Karpas-422 (cell line): ENCODE data around the gene PMEL. TPM values are rescaled to one million over a fixed set of nuclear protein-coding genes. Genes with fewer than 3 reads are reported as not detected.

ENCODE experiments used
- DNase-seq: peaks from one replicate; pipeline ENCODE4 v3.0.0-alpha.2; 2015
- H2AFZ ChIP-seq: fragments of 200-600 bp; sonication (generic); 2 replicates; pipeline ENCODE4 v1.6.1; 2014; ENCODE audit warnings: antibody characterized with exemption, low read length, mixed read lengths
- H3K27ac ChIP-seq: fragments of 200-600 bp; sonication (generic); 2 replicates; pipeline ENCODE4 v1.5.1; 2014; ENCODE audit warnings: mild to moderate bottlenecking, low read length, moderate library complexity
- H3K27me3 ChIP-seq: fragments of 200-600 bp; sonication (generic); 2 replicates; pipeline ENCODE4 v1.6.1; 2014; ENCODE audit warnings: low read length, mixed read lengths
- H3K36me3 ChIP-seq: fragments of 200-600 bp; sonication (generic); 2 replicates; pipeline ENCODE4 v1.6.1; 2014; ENCODE audit warnings: low read length, mixed read lengths; ENCODE audit not compliant: insufficient read depth
- H3K4me1 ChIP-seq: fragments of 200-600 bp; sonication (generic); 2 replicates; pipeline ENCODE4 v1.6.1; 2014; ENCODE audit warnings: mild to moderate bottlenecking, low read length, mixed read lengths
- H3K4me2 ChIP-seq: fragments of 200-600 bp; sonication (generic); 2 replicates; pipeline ENCODE4 v1.6.1; 2014; ENCODE audit warnings: low read length, low read depth, mild to moderate bottlenecking; ENCODE audit not compliant: poor library complexity, severe bottlenecking
- H3K4me3 ChIP-seq: fragments of 200-600 bp; sonication (generic); 2 replicates; pipeline ENCODE4 v1.5.1; 2014; ENCODE audit warnings: mild to moderate bottlenecking, antibody characterized with exemption, low read length, mixed read lengths
- H3K79me2 ChIP-seq: fragments of 200-600 bp; sonication (generic); 2 replicates; pipeline ENCODE4 v1.6.1; 2014; ENCODE audit warnings: mild to moderate bottlenecking, low read length, mixed read lengths
- H3K9ac ChIP-seq: fragments of 200-600 bp; sonication (generic); 2 replicates; pipeline ENCODE4 v1.6.0; 2014; ENCODE audit warnings: low read length
- H3K9me2 ChIP-seq: fragments of 200-600 bp; sonication (generic), shearing (Covaris generic); replicated peaks from 2 replicates; pipeline ENCODE4 v1.6.0; 2014; ENCODE audit warnings: mild to moderate bottlenecking, low read length, moderate library complexity; ENCODE audit not compliant: insufficient read depth
- H3K9me3 ChIP-seq: fragments of 300-700, 200-600 bp; sonication (generic); 2 replicates; pipeline ENCODE4 v1.6.1; 2014; ENCODE audit warnings: low read length, mixed read lengths
- H4K20me1 ChIP-seq: fragments of 200-600 bp; sonication (generic); 2 replicates; pipeline ENCODE4 v1.6.1; 2014; ENCODE audit warnings: mild to moderate bottlenecking, antibody characterized with exemption, low read length, low read depth; ENCODE audit not compliant: insufficient read depth
- total RNA-seq: library from RNA; depleted of rRNA; stranded (reverse); fragments of >200 nt; shearing (Covaris generic); gene quantifications from 2 replicates; pipeline ENCODE4 v1.2.3, GENCODE V29; 2014; ENCODE audit warnings: low replicate concordance

PMEL gene
- total RNA-seq, 1 experiment from 2014 or later = 8.8 TPM

DNA sequence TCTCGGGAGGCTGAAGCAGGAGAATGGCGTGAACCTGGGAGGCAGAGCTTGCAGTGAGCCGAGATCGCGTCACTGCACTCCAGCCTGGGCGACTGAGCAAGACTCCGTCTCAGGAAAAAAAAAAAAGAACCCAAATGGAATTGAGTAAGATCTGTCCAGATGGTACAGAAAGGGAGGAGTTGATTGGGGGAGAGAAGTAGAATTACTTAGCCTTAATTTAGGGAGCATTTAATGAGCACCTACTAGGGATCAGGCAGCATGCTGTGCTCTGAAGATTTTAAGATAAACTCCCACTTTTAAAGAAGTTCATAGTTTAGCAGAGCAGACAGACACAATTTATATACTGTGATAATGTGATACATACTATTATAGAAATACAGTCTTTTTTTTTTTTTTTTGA is 12.6 kb upstream of the PMEL start:
- no peaks in the 10 kb centered on the region for H4K20me1 ChIP-seq
- no peak for DNase-seq
- H3K9me3 ChIP-seq = no peaks in the 10 kb centered on the region
- H3K27ac ChIP-seq = no peak overlapping the region
- no peak overlapping the region for H2AFZ ChIP-seq
- no peak overlapping the region for H3K4me2 ChIP-seq
- no peak overlapping the region for H3K4me3 ChIP-seq
- peaks cover 23% of the 10 kb centered on the region for H3K4me1 ChIP-seq
- H3K36me3 ChIP-seq = peaks cover 6% of the 10 kb centered on the region; the same call in 1 of the 2 replicates
- H3K9me2 ChIP-seq = no peaks in the 10 kb centered on the region
- H3K79me2 ChIP-seq = peaks cover 48% of the 10 kb centered on the region
- no peaks in the 10 kb centered on the region for H3K27me3 ChIP-seq
- no peak overlapping the region for H3K9ac ChIP-seq

- Histone ChIP-seq H3K4me1 (peaks cover 45% of the 10 kb centered on the region), H3K79me2 (peaks cover 38% of the 10 kb centered on the region), H4K20me1 (no peaks in the 10 kb centered on the region), H3K27me3 (no peaks in the 10 kb centered on the region), H3K27ac (peak overlapping the region; percentile 76), H3K4me3 (peak overlapping the region; percentile 94), H3K4me2 (peak overlapping the region; percentile 97), H3K36me3 (peaks cover 6% of the 10 kb centered on the region; the same call in 1 of the 2 replicates), H3K9me2 (no peaks in the 10 kb centered on the region), H2AFZ (peak overlapping the region; percentile 43), H3K9me3 (no peaks in the 10 kb centered on the region), H3K9ac (peak overlapping the region; percentile 95)
- DNase-seq = peak; percentile 81
These were observed 8.5 kb upstream of the PMEL start for GRCh38 chr12:55974308-55974730.

DNA sequence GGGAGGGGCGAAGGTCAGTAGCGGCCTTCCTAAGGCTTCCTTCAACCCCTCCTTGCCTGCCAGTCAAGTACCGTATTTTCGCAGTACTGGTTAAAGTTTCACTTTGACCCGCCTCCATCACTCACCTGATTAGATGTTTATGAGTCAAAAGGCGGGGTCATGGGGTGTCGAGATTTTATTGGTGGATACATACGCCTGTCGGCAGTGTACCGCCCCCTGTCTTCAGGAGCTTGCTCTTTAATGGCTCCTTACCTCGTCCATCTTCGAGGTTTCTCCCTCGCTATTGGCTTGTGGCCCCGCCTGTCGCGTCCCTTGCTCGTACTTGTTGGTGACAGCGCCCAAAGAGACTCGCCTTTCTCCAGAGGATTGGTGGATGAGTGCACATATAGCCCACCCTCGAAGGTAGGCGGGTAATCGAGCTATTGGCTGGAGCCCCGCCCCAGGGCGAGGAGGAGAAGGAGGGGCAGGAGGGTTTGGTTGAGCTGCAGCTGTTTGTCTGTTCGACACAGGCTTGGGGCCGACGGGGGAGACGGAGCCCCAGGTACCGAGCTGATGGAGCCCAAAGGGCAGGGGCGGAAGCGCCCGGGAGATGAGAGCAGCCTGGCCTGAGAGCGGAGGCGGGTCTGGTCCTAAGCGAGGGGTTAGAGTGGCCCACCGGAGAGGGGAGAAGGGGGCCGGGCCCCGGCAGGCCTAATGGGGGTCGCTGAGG is 7.9 kb upstream of the PMEL start, which contains the start of gene RAB5B:
RAB5B (plus strand) TSS at position 480 of the 709 bp plus-strand sequence. CDS start 12,883 bp downstream, outside the sequence.
- no peaks in the 10 kb centered on the region for H4K20me1 ChIP-seq
- peaks cover 50% of the 10 kb centered on the region for H3K4me1 ChIP-seq
- no peaks in the 10 kb centered on the region for H3K9me3 ChIP-seq
- H3K36me3 ChIP-seq = peaks cover 6% of the 10 kb centered on the region; the same call in 1 of the 2 replicates
- peak; percentile 100 for DNase-seq
- peak within 1 kb of the TSS; percentile 76 for H3K27ac ChIP-seq
- H3K4me2 ChIP-seq = peak within 1 kb of the TSS; percentile 97
- H2AFZ ChIP-seq = peak within 1 kb of the TSS; percentile 43
- H3K79me2 ChIP-seq = peaks cover 37% of the 10 kb centered on the region
- H3K9me2 ChIP-seq = no peaks in the 10 kb centered on the region
- no peaks in the 10 kb centered on the region for H3K27me3 ChIP-seq
- H3K9ac ChIP-seq = peak within 1 kb of the TSS; percentile 95
- H3K4me3 ChIP-seq = peak within 1 kb of the TSS; percentile 94

GRCh38 chr12:55972911-55973598 is 7.2 kb upstream of the PMEL start:
- DNase-seq = peak; percentile 52
- H4K20me1 ChIP-seq = no peaks in the 10 kb centered on the region
- no peaks in the 10 kb centered on the region for H3K9me3 ChIP-seq
- H2AFZ ChIP-seq = peak overlapping the region; percentile 40; the same call in 1 of the 2 replicates
- peaks cover 55% of the 10 kb centered on the region for H3K4me1 ChIP-seq
- peak overlapping the region; percentile 81 for H3K4me3 ChIP-seq
- peak overlapping the region; percentile 95 for H3K4me2 ChIP-seq
- no peaks in the 10 kb centered on the region for H3K27me3 ChIP-seq
- peaks cover 6% of the 10 kb centered on the region; the same call in 1 of the 2 replicates for H3K36me3 ChIP-seq
- peak overlapping the region; percentile 73 for H3K27ac ChIP-seq
- no peaks in the 10 kb centered on the region for H3K9me2 ChIP-seq
- peaks cover 40% of the 10 kb centered on the region for H3K79me2 ChIP-seq
- H3K9ac ChIP-seq = peak overlapping the region; percentile 72

- Histone ChIP-seq H3K36me3 (peaks cover 6% of the 10 kb centered on the region; the same call in 1 of the 2 replicates), H3K9me2 (no peaks in the 10 kb centered on the region), H3K9ac (peak overlapping the region; percentile 72), H3K4me3 (peak overlapping the region; percentile 81), H4K20me1 (no peaks in the 10 kb centered on the region), H3K27me3 (no peaks in the 10 kb centered on the region), H2AFZ (no peak overlapping the region), H3K9me3 (no peaks in the 10 kb centered on the region), H3K27ac (peak overlapping the region; percentile 73), H3K4me1 (peaks cover 61% of the 10 kb centered on the region), H3K4me2 (peak overlapping the region; percentile 95), H3K79me2 (peaks cover 41% of the 10 kb centered on the region)
- DNase-seq = no peak
These were observed 6.6 kb upstream of the PMEL start for GRCh38 chr12:55972456-55972855.

DNA sequence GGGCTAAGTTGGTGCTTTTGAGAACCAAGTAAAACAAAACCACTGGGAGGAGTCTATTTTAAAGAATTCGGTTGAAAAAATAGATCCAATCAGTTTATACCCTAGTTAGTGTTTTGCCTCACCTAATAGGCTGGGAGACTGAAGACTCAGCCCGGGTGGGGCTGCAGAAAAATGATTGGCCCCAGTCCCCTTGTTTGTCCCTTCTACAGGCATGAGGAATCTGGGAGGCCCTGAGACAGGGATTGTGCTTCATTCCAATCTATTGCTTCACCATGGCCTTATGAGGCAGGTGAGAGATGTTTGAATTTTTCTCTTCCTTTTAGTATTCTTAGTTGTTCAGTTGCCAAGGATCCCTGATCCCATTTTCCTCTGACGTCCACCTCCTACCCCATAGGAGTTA is 6.2 kb upstream of the PMEL start:
- no peak for DNase-seq
- Histone ChIP-seq H3K9me2 (no peaks in the 10 kb centered on the region), H3K4me2 (peak overlapping the region; percentile 95), H3K9ac (peak overlapping the region; percentile 72), H3K4me1 (peaks cover 63% of the 10 kb centered on the region), H3K36me3 (peaks cover 6% of the 10 kb centered on the region; the same call in 1 of the 2 replicates), H4K20me1 (no peaks in the 10 kb centered on the region), H3K79me2 (peaks cover 41% of the 10 kb centered on the region), H3K4me3 (peak overlapping the region; percentile 81; the same call in 1 of the 2 replicates), H3K27ac (peak overlapping the region; percentile 73), H3K9me3 (no peaks in the 10 kb centered on the region), H3K27me3 (no peaks in the 10 kb centered on the region), H2AFZ (no peak overlapping the region)

DNA sequence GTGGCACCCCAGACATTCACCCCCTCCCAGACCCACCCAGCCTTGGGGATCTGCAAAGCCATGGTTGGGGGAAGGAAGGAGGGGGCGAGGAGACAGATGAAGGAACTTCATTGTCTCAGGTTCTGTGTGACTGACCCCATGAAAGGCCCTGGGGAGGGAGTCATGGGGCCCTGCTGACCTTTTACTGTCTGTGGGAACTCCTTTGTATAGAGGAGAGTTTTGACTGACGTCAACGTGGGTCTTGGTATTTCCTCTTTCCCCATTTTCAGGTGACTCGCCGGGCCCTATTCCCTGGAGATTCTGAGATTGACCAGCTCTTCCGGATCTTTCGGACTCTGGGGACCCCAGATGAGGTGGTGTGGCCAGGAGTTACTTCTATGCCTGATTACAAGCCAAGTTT is 4.9 kb upstream of the PMEL start:
- peak overlapping the region; percentile 73 for H3K27ac ChIP-seq
- H3K4me1 ChIP-seq = peaks cover 70% of the 10 kb centered on the region
- no peak for DNase-seq
- H3K4me2 ChIP-seq = peak overlapping the region; percentile 10
- H4K20me1 ChIP-seq = no peaks in the 10 kb centered on the region
- no peaks in the 10 kb centered on the region for H3K9me2 ChIP-seq
- no peaks in the 10 kb centered on the region for H3K36me3 ChIP-seq
- H2AFZ ChIP-seq = no peak overlapping the region
- H3K79me2 ChIP-seq = peaks cover 32% of the 10 kb centered on the region
- no peaks in the 10 kb centered on the region for H3K27me3 ChIP-seq
- H3K4me3 ChIP-seq = no peak overlapping the region
- H3K9me3 ChIP-seq = no peaks in the 10 kb centered on the region
- no peak overlapping the region for H3K9ac ChIP-seq

DNA sequence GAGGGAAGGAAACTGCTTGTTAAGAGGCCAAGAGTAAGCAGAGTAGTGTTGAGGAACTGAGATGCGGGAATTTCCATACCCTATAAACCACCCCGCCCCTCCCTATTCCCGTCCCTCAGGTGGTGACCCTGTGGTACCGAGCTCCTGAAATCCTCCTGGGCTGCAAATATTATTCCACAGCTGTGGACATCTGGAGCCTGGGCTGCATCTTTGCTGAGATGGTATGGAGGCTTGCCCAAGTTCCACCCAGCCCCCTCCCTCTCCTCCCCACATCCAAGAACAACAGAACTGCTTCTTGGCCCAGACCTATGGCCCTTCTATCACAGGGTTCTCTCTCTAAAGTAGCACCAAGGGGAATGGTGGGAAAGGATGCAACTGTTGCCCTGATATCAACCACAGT is 3.5 kb upstream of the PMEL start:
- Histone ChIP-seq H2AFZ (no peak overlapping the region), H3K36me3 (no peaks in the 10 kb centered on the region), H4K20me1 (no peaks in the 10 kb centered on the region), H3K4me3 (no peak overlapping the region), H3K27ac (no peak overlapping the region), H3K9ac (no peak overlapping the region), H3K27me3 (no peaks in the 10 kb centered on the region), H3K4me1 (peaks cover 67% of the 10 kb centered on the region), H3K9me2 (no peaks in the 10 kb centered on the region), H3K79me2 (peaks cover 18% of the 10 kb centered on the region), H3K9me3 (no peaks in the 10 kb centered on the region), H3K4me2 (no peak overlapping the region)
- no peak for DNase-seq
